Panc1 (cell line): ENCODE measurements around the gene AKAP7.

Experiments
- CTCF ChIP-seq: fragments of 450-650 bp; IDR thresholded peaks from 2 replicates; pipeline ENCODE4 v1.5.1; 2017; ENCODE audit warnings: mild to moderate bottlenecking
- SIN3A ChIP-seq: IDR thresholded peaks from 2 replicates; pipeline ENCODE4 v1.6.1; 2012; ENCODE audit warnings: low read depth, mild to moderate bottlenecking, low read length, moderate library complexity, borderline replicate concordance; ENCODE audit not compliant: insufficient read depth
- TCF7L2 ChIP-seq: IDR thresholded peaks from 2 replicates; pipeline ENCODE4 v1.6.1; 2011; ENCODE audit warnings: mild to moderate bottlenecking, low read depth, low read length, inconsistent platforms

- TF ChIP-seq CTCF (no peak), TCF7L2 (peak; percentile 44; the same call in 1 of the 2 replicates), SIN3A (no peak)
Measured at GRCh38 chr6:131258010-131258652, 122.9 kb downstream of the AKAP7 start.
